ENCODE data around the gene NEK10.
A peak's percentile ranks its signal among the peaks of the same experiment; 100 is the strongest.

Gene NEK10

GRCh38 chr3:27160146-27160545 lies 209.0 kb downstream of the NEK10 start:
- H3K4me3 ChIP-seq (ENCODE audit: low read length) = no peak overlapping the region
- DNase-seq (ENCODE audit: low read depth) = peak; percentile 58

GRCh38 chr3:27147215-27147614 lies 222.0 kb downstream of the NEK10 start:
- TF ChIP-seq, protein P1, sequence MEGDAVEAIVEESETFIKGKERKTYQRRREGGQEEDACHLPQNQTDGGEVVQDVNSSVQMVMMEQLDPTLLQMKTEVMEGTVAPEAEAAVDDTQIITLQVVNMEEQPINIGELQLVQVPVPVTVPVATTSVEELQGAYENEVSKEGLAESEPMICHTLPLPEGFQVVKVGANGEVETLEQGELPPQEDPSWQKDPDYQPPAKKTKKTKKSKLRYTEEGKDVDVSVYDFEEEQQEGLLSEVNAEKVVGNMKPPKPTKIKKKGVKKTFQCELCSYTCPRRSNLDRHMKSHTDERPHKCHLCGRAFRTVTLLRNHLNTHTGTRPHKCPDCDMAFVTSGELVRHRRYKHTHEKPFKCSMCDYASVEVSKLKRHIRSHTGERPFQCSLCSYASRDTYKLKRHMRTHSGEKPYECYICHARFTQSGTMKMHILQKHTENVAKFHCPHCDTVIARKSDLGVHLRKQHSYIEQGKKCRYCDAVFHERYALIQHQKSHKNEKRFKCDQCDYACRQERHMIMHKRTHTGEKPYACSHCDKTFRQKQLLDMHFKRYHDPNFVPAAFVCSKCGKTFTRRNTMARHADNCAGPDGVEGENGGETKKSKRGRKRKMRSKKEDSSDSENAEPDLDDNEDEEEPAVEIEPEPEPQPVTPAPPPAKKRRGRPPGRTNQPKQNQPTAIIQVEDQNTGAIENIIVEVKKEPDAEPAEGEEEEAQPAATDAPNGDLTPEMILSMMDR (conservative IDR thresholded peaks at IDR 0.05; ENCODE audit: low read length) = no peak

More at GRCh38 chr3:27160146-27160545, 209.0 kb downstream of the NEK10 start:
- TF ChIP-seq, protein P1 (conservative IDR thresholded peaks at IDR 0.05; ENCODE audit: low read length) = no peak

GRCh38 chr3:27146786-27147185 lies 222.4 kb downstream of the NEK10 start:
- TF ChIP-seq, protein P1 (conservative IDR thresholded peaks at IDR 0.05; ENCODE audit: low read length) = no peak
- H3K4me3 ChIP-seq (ENCODE audit: low read length) = no peak overlapping the region
- DNase-seq (ENCODE audit: low read depth) = no peak

More at GRCh38 chr3:27147215-27147614, 222.0 kb downstream of the NEK10 start:
- DNase-seq (ENCODE audit: low read depth) = no peak
- no peak overlapping the region for H3K4me3 ChIP-seq (ENCODE audit: low read length)

DNA sequence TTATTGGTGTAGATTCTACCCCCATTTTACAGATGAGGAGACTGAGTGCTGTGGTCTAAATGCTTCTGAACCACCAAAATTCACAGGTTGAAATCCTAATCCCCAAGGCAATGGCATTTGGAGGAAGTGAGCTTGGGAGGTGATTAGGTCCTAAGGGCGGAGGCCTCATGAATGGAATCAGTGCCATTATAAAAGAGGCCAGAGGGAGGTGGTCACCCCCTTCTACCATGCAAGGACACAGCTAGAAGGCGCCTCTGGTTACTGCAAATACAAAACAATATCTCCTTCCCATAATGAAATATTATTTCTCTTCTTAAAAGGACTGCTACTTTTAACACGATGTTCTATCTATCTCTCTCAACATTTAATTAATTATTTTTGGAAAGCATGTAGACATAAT lies 223.5 kb downstream of the NEK10 start:
- TF ChIP-seq, protein P1 (conservative IDR thresholded peaks at IDR 0.05; ENCODE audit: low read length) = no peak
- no peak overlapping the region for H3K4me3 ChIP-seq (ENCODE audit: low read length)
- no peak for DNase-seq (ENCODE audit: low read depth)

GRCh38 chr3:27141668-27142067 lies 227.5 kb downstream of the NEK10 start:
- TF ChIP-seq, protein P1 (conservative IDR thresholded peaks at IDR 0.05; ENCODE audit: low read length) = peak; percentile 17; the same call in 1 of the 2 replicates
- no peak overlapping the region for H3K4me3 ChIP-seq (ENCODE audit: low read length)
- no peak for DNase-seq (ENCODE audit: low read depth)

DNA sequence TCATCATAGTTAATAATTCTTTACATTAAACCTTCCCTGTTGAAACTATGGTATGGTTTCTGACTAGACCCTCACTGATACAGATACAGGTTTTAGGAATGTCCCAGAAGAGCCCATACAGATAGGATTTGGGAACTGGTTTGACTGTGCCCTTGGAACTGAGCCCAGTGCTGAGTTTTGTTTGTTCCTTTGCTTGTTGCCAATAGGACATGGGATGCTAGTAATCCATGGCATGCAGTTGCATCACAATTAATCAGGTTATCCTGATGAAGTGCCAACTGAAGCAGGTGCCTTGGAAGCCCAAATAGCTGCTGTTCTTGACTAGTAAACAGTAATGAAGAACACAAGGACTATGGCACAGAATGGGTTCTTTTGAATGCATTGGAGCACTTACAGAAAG lies 230.6 kb downstream of the NEK10 start:
- peak; percentile 40 for DNase-seq (ENCODE audit: low read depth)
- TF ChIP-seq, protein P1 (conservative IDR thresholded peaks at IDR 0.05; ENCODE audit: low read length) = no peak
- H3K4me3 ChIP-seq (ENCODE audit: low read length) = no peak overlapping the region

GRCh38 chr3:27138005-27138404 lies 231.2 kb downstream of the NEK10 start:
- no peak for DNase-seq (ENCODE audit: low read depth)
- H3K4me3 ChIP-seq (ENCODE audit: low read length) = no peak overlapping the region
- TF ChIP-seq, protein P1 (conservative IDR thresholded peaks at IDR 0.05; ENCODE audit: low read length) = no peak
